Body of pancreas (tissue), 4 donors: ENCODE results near the gene C5AR2. TPM values are rescaled to one million over a fixed set of nuclear protein-coding genes. Genes with fewer than 3 reads are reported as not detected.
A peak's percentile ranks its signal among the peaks of the same experiment; 100 is the strongest.

Experiments used
- ATAC-seq: fragments of 150-250 bp; one replicate; pipeline ENCODE4 v1.9.1; 2016
- DNase-seq, 4 donors: peaks; one replicate each; pipeline ENCODE4 v3.0.0-alpha.2; 2019
- H3K27ac ChIP-seq, 4 donors: fragments of 200-600 bp; sonication (generic); 1 replicate in 3 of 4; 2 replicates in 1 of 4; pipeline versions ENCODE4 v1.5.1 to v1.6.1; 2016 to 2019; ENCODE audit warnings: mild to moderate bottlenecking in 1 of 4, mixed read lengths in 1 of 4, moderate library complexity in 1 of 4
- H3K27me3 ChIP-seq, 2 donors: fragments of 200-600 bp; sonication (generic); one replicate each; pipeline ENCODE4 v1.6.0; 2016; ENCODE audit warnings: mild to moderate bottlenecking in 1 of 2
- H3K36me3 ChIP-seq, 2 donors: fragments of 200-600 bp; sonication (generic); replicated peaks in 1 of 2; 2 replicates each; pipeline ENCODE4 v1.5.1; 2016; ENCODE audit warnings: low read depth in 2 of 2; ENCODE audit not compliant: insufficient read depth in 1 of 2
- H3K4me1 ChIP-seq: fragments of 200-600 bp; sonication (generic); one replicate; pipeline ENCODE4 v1.6.0; 2016
- H3K4me3 ChIP-seq, 2 donors: fragments of 200-600 bp; sonication (generic); 1 replicate in 1 of 2; 2 replicates in 1 of 2; pipeline ENCODE4 v1.5.1; 2016 to 2019
- H3K9me3 ChIP-seq, 3 donors: fragments of 200-600 bp; sonication (generic); 1 replicate in 2 of 3; 2 replicates in 1 of 3; pipeline ENCODE4 v1.5.1; 2016
- POLR2A ChIP-seq, 3 donors: fragments of 450-650 bp; IDR thresholded peaks; one replicate each; pipeline ENCODE4 v1.6.1; 2016; ENCODE audit warnings: antibody characterized with exemption in 3 of 3, mild to moderate bottlenecking in 2 of 3
- WGBS, 2 donors: methylation state at CpG; one replicate each; pipeline ENCODE4 v1.1.5; 2017; 5-methylcytosine and 5-hydroxymethylcytosine counted together
- intact Hi-C: fragments of 100-400 bp; cut with DNase I; formaldehyde crosslinking; loops from one replicate; pipeline ENCODE4 v1.15.1; 2023
- total RNA-seq, 2 donors: library from RNA; depleted of rRNA; stranded (reverse); fragments of >200 nt; gene quantifications; one replicate each; pipeline ENCODE4 v1.1.0, GENCODE V29; 2016
- TF ChIP-seq, protein P1 (sequence below), 7 experiments: fragments of 450-650 bp in 4 of 7; fragments of 200-600 bp in 3 of 7; sonication (generic) in 3 of 7; IDR thresholded peaks; one replicate each; pipeline ENCODE4 v1.5.1; 2016 to 2019; ENCODE audit warnings: antibody characterized with exemption in 7 of 7

Gene C5AR2
- total RNA-seq, 2 donors from 2014 or later = 0.52 TPM; not detected in 1

DNA sequence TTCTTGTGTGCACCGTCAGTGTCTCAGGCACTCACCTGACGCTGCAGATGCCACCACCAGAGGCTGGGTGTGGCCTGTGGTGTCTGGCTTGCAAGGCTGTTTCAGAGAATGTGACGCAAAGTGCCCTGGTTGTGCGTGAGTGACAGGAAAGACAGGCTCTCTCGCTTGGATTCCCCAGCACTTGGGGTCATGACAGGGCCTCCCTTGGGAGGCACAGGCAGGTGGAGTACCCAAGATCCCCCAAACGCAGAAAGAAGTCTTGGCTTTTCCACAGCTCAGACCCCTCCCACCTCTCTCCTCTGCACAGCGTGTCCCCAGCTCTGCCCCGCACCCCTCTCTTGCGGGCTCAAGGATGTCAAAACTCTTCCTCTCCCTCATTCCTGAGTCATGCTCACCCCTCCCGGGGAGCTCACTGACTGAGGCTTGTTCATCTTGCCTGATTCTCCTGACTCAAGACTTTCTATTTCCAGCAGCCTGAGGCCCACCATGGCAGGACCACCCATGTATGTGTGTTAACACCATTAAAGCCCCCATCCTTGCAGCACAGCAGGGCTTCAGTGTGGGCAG is 38.2 kb downstream of the C5AR2 start:
- Histone ChIP-seq H3K27me3 (no peaks in the 10 kb centered on the region), H3K4me3 (no peak overlapping the region), H3K27ac (no peak overlapping the region), H3K9me3 (no peaks in the 10 kb centered on the region), H3K4me1 (no peaks in the 10 kb centered on the region), H3K36me3 (peaks cover 15 to 32% of the 10 kb centered on the region in 2 donors)
- WGBS, 2 donors = 64 to 97% methylated on average over 8 to 10 of the region's 10 CpGs
- TF ChIP-seq, protein P1, sequence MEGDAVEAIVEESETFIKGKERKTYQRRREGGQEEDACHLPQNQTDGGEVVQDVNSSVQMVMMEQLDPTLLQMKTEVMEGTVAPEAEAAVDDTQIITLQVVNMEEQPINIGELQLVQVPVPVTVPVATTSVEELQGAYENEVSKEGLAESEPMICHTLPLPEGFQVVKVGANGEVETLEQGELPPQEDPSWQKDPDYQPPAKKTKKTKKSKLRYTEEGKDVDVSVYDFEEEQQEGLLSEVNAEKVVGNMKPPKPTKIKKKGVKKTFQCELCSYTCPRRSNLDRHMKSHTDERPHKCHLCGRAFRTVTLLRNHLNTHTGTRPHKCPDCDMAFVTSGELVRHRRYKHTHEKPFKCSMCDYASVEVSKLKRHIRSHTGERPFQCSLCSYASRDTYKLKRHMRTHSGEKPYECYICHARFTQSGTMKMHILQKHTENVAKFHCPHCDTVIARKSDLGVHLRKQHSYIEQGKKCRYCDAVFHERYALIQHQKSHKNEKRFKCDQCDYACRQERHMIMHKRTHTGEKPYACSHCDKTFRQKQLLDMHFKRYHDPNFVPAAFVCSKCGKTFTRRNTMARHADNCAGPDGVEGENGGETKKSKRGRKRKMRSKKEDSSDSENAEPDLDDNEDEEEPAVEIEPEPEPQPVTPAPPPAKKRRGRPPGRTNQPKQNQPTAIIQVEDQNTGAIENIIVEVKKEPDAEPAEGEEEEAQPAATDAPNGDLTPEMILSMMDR (IDR thresholded peaks at IDR 0.05) = no peak
- TF ChIP-seq POLR2A (IDR thresholded peaks at IDR 0.05) = no peak
- DNase-seq (peak in 1 of 4 donors; percentile 50), ATAC-seq (no peak)
- intact Hi-C loops = no loop called here

DNA sequence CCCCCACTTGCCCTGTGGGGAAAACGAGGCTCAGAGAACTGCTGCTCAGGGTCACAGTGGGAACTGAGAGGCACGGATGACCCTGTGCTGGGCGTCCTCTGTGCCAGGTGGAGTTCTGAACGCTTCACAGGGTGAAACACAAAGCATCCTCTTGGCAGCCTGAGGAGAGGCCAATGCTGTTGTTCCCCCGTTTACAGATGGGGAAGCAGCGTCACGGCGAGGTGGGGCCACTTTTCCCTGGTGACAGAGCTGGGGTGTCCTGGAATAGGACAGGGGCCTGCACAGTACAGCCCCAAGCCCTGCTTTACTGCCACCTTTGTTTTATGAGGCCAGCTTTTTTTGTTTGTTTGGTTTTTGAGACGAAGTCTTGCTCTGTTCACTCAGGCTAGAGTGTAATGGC is 39.3 kb downstream of the C5AR2 start:
- DNase-seq (no peak), ATAC-seq (no peak)
- no peak for TF ChIP-seq POLR2A (IDR thresholded peaks at IDR 0.05)
- TF ChIP-seq, protein P1 (IDR thresholded peaks at IDR 0.05) = no peak
- intact Hi-C loops = no loop called here
- Histone ChIP-seq H3K4me1 (no peaks in the 10 kb centered on the region), H3K4me3 (no peak overlapping the region), H3K9me3 (no peaks in the 10 kb centered on the region), H3K27me3 (no peaks in the 10 kb centered on the region), H3K36me3 (peaks cover 19 to 41% of the 10 kb centered on the region in 2 donors), H3K27ac (no peak overlapping the region)
- 81 to 98% methylated on average over 5 to 7 of the region's 9 CpGs for WGBS, 2 donors

DNA sequence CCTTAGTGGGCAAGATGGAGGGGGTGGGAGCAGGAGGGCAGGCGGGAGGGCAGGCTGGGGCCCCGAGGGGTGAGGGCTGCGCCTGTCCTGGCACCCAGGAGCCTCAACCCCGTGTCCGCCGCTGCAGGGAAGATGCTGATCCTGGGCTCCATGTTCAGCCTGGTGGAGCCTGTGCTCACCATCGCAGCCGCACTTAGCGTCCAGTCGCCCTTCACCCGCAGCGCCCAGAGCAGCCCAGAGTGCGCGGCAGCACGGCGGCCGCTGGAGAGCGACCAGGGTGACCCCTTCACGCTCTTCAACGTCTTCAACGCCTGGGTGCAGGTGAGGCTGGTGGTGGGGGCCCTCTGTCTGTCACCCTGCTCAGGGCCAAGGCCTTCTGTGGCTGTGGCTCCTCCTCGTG is 40.6 kb downstream of the C5AR2 start:
- H3K4me3 ChIP-seq = no peak overlapping the region

DNA sequence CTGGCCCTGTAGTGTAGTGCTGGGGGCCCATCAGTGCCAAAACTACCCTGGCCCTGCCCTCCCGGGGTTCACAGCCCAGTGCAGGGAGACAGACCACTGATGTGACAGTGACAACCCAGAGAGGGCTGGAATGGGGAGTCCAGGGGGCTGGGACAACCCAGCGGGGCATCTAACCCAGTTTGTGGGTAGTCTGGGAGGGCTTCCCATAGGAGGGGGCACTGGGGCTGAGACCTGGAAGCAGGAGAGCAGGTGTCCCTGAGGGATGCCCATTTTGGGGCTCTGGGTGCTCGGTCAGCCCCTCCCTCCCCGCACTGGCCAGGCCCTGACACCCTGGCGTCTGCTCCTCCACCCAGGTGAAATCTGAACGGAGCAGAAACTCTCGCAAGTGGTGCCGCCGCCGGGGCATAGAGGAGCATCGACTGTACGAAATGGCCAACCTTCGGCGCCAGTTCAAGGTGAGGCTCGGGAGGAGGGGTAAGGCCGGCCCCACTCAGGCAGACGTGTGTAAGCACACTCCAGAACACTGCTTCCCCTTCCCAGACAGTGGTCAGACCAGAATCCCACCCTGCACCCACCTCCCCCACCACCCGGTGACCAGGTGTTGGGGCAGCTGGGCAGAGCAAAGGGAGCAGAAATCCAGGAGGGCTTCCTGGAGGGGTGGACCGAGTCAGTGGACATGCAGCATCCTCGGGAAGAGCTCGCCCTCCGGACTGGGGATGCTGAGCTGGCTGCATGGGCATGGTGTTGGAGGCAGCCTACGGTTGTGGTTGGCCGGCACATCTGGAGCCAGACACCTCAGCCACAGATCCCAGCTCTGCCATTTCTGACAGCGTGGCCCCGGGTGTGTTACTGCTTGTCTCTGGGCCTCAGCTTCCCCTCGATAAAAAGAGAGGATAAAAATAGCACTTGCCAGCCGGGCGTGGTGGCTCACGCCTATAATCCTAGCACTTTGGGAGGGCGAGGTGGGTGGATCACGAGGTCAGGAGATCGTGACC is 41.6 kb downstream of the C5AR2 start:
- peaks cover 19 to 50% of the 10 kb centered on the region in 2 donors for H3K36me3 ChIP-seq
- intact Hi-C loops = no loop called here

More for the DNA sequence above, 40.6 kb downstream of the C5AR2 start:
- TF ChIP-seq, protein P1 (IDR thresholded peaks at IDR 0.05) = no peak
- no peak for TF ChIP-seq POLR2A (IDR thresholded peaks at IDR 0.05)
- ATAC-seq = no peak
- Histone ChIP-seq H3K36me3 (peaks cover 19 to 50% of the 10 kb centered on the region in 2 donors), H3K9me3 (no peaks in the 10 kb centered on the region), H3K27ac (no peak overlapping the region), H3K4me1 (no peaks in the 10 kb centered on the region), H3K27me3 (no peaks in the 10 kb centered on the region)
- DNase-seq = no peak
- 94 to 95% methylated on average over 10 to 22 of the region's 22 CpGs for WGBS, 2 donors
- intact Hi-C loops = no loop called here

More for the DNA sequence above, 41.6 kb downstream of the C5AR2 start:
- WGBS, 2 donors = 93 to 94% methylated on average over 24 to 33 of the region's 33 CpGs
- TF ChIP-seq POLR2A (IDR thresholded peaks at IDR 0.05) = no peak
- TF ChIP-seq, protein P1 (IDR thresholded peaks at IDR 0.05) = no peak
- no peak overlapping the region for H3K4me3 ChIP-seq
- DNase-seq (no peak), ATAC-seq (no peak)
- H3K9me3 ChIP-seq = no peaks in the 10 kb centered on the region
- H3K27ac ChIP-seq = no peak overlapping the region
- no peaks in the 10 kb centered on the region for H3K27me3 ChIP-seq
- no peaks in the 10 kb centered on the region for H3K4me1 ChIP-seq
